ENCODE measurements around the gene ZBTB34.

ZBTB34 gene

GRCh38 chr9:126833020-126833419 is 27.4 kb upstream of the ZBTB34 start:
- Histone ChIP-seq H2AFZ (ENCODE audit: low read depth, low read length) (no peak overlapping the region), H3K36me3 (ENCODE audit: insufficient read depth, low read length) (peaks cover 52% of the 10 kb centered on the region), H3K4me1 (ENCODE audit: insufficient read depth, low read length) (no peaks in the 10 kb centered on the region), H3K4me3 (ENCODE audit: low read length) (no peak overlapping the region), H3K9me3 (ENCODE audit: low read length) (peaks cover 4% of the 10 kb centered on the region), H3K27me3 (ENCODE audit: insufficient read depth, low read length) (no peaks in the 10 kb centered on the region)

GRCh38 chr9:126833710-126834345 is 26.6 kb upstream of the ZBTB34 start:
- Histone ChIP-seq H2AFZ (ENCODE audit: low read depth, low read length) (no peak overlapping the region), H3K9me3 (ENCODE audit: low read length) (peaks cover 4% of the 10 kb centered on the region), H3K4me3 (ENCODE audit: low read length) (no peak overlapping the region), H3K27me3 (ENCODE audit: insufficient read depth, low read length) (no peaks in the 10 kb centered on the region), H3K4me1 (ENCODE audit: insufficient read depth, low read length) (no peaks in the 10 kb centered on the region), H3K36me3 (ENCODE audit: insufficient read depth, low read length) (peaks cover 60% of the 10 kb centered on the region)

GRCh38 chr9:126834672-126835071 is 25.8 kb upstream of the ZBTB34 start:
- Histone ChIP-seq H3K4me3 (ENCODE audit: low read length) (no peak overlapping the region), H3K36me3 (ENCODE audit: insufficient read depth, low read length) (peaks cover 61% of the 10 kb centered on the region)

GRCh38 chr9:126836216-126836615 is 24.2 kb upstream of the ZBTB34 start:
- H3K27me3 ChIP-seq (ENCODE audit: insufficient read depth, low read length): no peaks in the 10 kb centered on the region
- peaks cover 56% of the 10 kb centered on the region for H3K36me3 ChIP-seq (ENCODE audit: insufficient read depth, low read length)
- H3K4me3 ChIP-seq (ENCODE audit: low read length): no peak overlapping the region
- H2AFZ ChIP-seq (ENCODE audit: low read depth, low read length): no peak overlapping the region
- H3K9me3 ChIP-seq (ENCODE audit: low read length): peaks cover 4% of the 10 kb centered on the region
- no peaks in the 10 kb centered on the region for H3K4me1 ChIP-seq (ENCODE audit: insufficient read depth, low read length)

More at GRCh38 chr9:126834672-126835071, 25.8 kb upstream of the ZBTB34 start:
- H2AFZ ChIP-seq (ENCODE audit: low read depth, low read length): no peak overlapping the region
- no peaks in the 10 kb centered on the region for H3K27me3 ChIP-seq (ENCODE audit: insufficient read depth, low read length)
- no peaks in the 10 kb centered on the region for H3K4me1 ChIP-seq (ENCODE audit: insufficient read depth, low read length)
- H3K9me3 ChIP-seq (ENCODE audit: low read length): peaks cover 4% of the 10 kb centered on the region

- H3K4me3 ChIP-seq (ENCODE audit: low read length): no peak overlapping the region
- H3K36me3 ChIP-seq (ENCODE audit: insufficient read depth, low read length): peaks cover 42% of the 10 kb centered on the region
- no peak overlapping the region for H2AFZ ChIP-seq (ENCODE audit: low read depth, low read length)
- H3K27me3 ChIP-seq (ENCODE audit: insufficient read depth, low read length): no peaks in the 10 kb centered on the region
- no peaks in the 10 kb centered on the region for H3K4me1 ChIP-seq (ENCODE audit: insufficient read depth, low read length)
- peaks cover under 1% of the 10 kb centered on the region for H3K9me3 ChIP-seq (ENCODE audit: low read length)
Measured at GRCh38 chr9:126838055-126838811, 22.2 kb upstream of the ZBTB34 start.

- H3K9me3 ChIP-seq (ENCODE audit: low read length): no peaks in the 10 kb centered on the region
- no peaks in the 10 kb centered on the region for H3K4me1 ChIP-seq (ENCODE audit: insufficient read depth, low read length)
- no peaks in the 10 kb centered on the region for H3K27me3 ChIP-seq (ENCODE audit: insufficient read depth, low read length)
- H3K36me3 ChIP-seq (ENCODE audit: insufficient read depth, low read length): peaks cover 36% of the 10 kb centered on the region
- no peak overlapping the region for H2AFZ ChIP-seq (ENCODE audit: low read depth, low read length)
- H3K4me3 ChIP-seq (ENCODE audit: low read length): no peak overlapping the region
Measured at GRCh38 chr9:126838895-126839294, 21.5 kb upstream of the ZBTB34 start.

- H3K4me1 ChIP-seq (ENCODE audit: insufficient read depth, low read length): no peaks in the 10 kb centered on the region
- H2AFZ ChIP-seq (ENCODE audit: low read depth, low read length): no peak overlapping the region
Measured at GRCh38 chr9:126839301-126839700, 21.1 kb upstream of the ZBTB34 start.

GRCh38 chr9:126842220-126842842 is 18.1 kb upstream of the ZBTB34 start:
- H3K9me3 ChIP-seq (ENCODE audit: low read length): no peaks in the 10 kb centered on the region
- H3K36me3 ChIP-seq (ENCODE audit: insufficient read depth, low read length): peaks cover 10% of the 10 kb centered on the region
- H3K4me1 ChIP-seq (ENCODE audit: insufficient read depth, low read length): no peaks in the 10 kb centered on the region
- H3K27me3 ChIP-seq (ENCODE audit: insufficient read depth, low read length): no peaks in the 10 kb centered on the region
- no peak overlapping the region for H2AFZ ChIP-seq (ENCODE audit: low read depth, low read length)
- no peak overlapping the region for H3K4me3 ChIP-seq (ENCODE audit: low read length)

More at GRCh38 chr9:126839301-126839700, 21.1 kb upstream of the ZBTB34 start:
- Histone ChIP-seq H3K4me3 (ENCODE audit: low read length) (no peak overlapping the region), H3K36me3 (ENCODE audit: insufficient read depth, low read length) (peaks cover 32% of the 10 kb centered on the region), H3K27me3 (ENCODE audit: insufficient read depth, low read length) (no peaks in the 10 kb centered on the region), H3K9me3 (ENCODE audit: low read length) (no peaks in the 10 kb centered on the region)

- Histone ChIP-seq H3K4me1 (ENCODE audit: insufficient read depth, low read length) (no peaks in the 10 kb centered on the region), H2AFZ (ENCODE audit: low read depth, low read length) (no peak overlapping the region), H3K9me3 (ENCODE audit: low read length) (no peaks in the 10 kb centered on the region), H3K4me3 (ENCODE audit: low read length) (no peak overlapping the region), H3K36me3 (ENCODE audit: insufficient read depth, low read length) (peaks cover 7% of the 10 kb centered on the region), H3K27me3 (ENCODE audit: insufficient read depth, low read length) (no peaks in the 10 kb centered on the region)
Measured at GRCh38 chr9:126842977-126843799, 17.3 kb upstream of the ZBTB34 start.

- no peaks in the 10 kb centered on the region for H3K4me1 ChIP-seq (ENCODE audit: insufficient read depth, low read length)
- no peaks in the 10 kb centered on the region for H3K27me3 ChIP-seq (ENCODE audit: insufficient read depth, low read length)
- H3K36me3 ChIP-seq (ENCODE audit: insufficient read depth, low read length): no peaks in the 10 kb centered on the region
- no peak overlapping the region for H3K4me3 ChIP-seq (ENCODE audit: low read length)
- H2AFZ ChIP-seq (ENCODE audit: low read depth, low read length): no peak overlapping the region
- H3K9me3 ChIP-seq (ENCODE audit: low read length): no peaks in the 10 kb centered on the region
Measured at GRCh38 chr9:126844085-126844484, 16.4 kb upstream of the ZBTB34 start.

- Histone ChIP-seq H3K4me1 (ENCODE audit: insufficient read depth, low read length) (no peaks in the 10 kb centered on the region), H3K36me3 (ENCODE audit: insufficient read depth, low read length) (no peaks in the 10 kb centered on the region), H3K9me3 (ENCODE audit: low read length) (no peaks in the 10 kb centered on the region), H2AFZ (ENCODE audit: low read depth, low read length) (no peak overlapping the region), H3K4me3 (ENCODE audit: low read length) (no peak overlapping the region), H3K27me3 (ENCODE audit: insufficient read depth, low read length) (no peaks in the 10 kb centered on the region)
Measured at GRCh38 chr9:126847051-126847450, 13.4 kb upstream of the ZBTB34 start.

GRCh38 chr9:126849591-126850225 is 10.7 kb upstream of the ZBTB34 start:
- Histone ChIP-seq H3K9me3 (ENCODE audit: low read length) (no peaks in the 10 kb centered on the region), H3K36me3 (ENCODE audit: insufficient read depth, low read length) (no peaks in the 10 kb centered on the region), H2AFZ (ENCODE audit: low read depth, low read length) (no peak overlapping the region), H3K4me3 (ENCODE audit: low read length) (no peak overlapping the region), H3K27me3 (ENCODE audit: insufficient read depth, low read length) (no peaks in the 10 kb centered on the region), H3K4me1 (ENCODE audit: insufficient read depth, low read length) (peaks cover 2% of the 10 kb centered on the region)

Data from neuron (in vitro differentiated cells).